ENCODE results near the gene HS6ST2.
"Not testable (repeated sequence)": the region's sequence is repeated elsewhere in the genome, so short reads cannot be mapped to it uniquely, and the experiment has no call there.

Gene HS6ST2

DNA sequence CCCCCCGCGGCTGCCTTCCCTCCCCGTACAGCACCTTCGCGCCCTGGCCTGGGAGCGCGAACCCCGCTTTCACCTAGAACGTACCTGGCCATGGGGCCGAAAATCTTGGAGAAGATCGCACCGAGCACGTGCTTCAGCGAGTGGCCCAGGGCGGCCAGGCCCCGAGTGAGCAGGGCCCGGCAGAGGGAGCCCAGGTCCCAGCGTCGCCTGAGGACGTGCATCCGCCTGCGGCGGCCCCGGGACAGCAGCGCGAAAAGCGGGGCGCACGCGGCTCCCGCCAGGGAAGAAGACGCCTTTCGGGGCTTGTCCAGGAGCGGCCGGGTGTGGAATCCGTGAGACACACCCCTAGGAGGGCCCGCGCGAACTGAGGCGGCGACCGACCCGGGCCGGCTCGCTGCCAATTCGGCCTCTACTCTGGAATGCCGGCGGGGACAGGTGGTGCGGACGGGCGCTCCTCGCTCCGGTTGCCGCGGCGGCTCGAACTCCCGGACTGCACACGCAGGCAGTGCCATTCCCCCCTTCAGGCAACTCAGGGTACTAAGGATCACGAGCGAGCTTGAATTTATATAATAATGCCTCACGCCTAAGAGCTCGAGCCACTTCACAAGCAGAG is at the start of gene HS6ST2:
Gene HS6ST2 (minus strand): TSS at position 539 of the 613 bp plus-strand sequence.
- DNase-seq, result peak; percentile 7

DNA sequence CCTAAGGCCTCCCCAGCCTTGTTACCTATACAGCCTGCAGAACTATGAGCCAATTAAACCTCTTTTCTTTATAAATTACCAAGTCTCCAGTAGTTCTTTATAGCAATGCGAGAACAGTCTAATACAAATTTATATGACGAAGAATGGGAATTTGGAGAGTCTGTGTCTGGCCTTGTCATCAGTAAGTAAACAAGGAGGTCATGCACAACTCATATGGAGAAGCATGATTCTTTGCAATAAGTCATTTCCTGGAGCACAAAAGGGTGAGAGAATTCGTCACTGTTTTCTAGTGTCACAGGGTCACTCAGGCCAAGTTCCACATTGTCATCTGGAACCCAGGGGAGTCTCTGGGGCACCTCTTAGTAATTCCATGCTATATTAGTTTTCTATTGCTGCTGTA is 49.0 kb upstream of the HS6ST2 start:
- DNase-seq, result no peak

DNA sequence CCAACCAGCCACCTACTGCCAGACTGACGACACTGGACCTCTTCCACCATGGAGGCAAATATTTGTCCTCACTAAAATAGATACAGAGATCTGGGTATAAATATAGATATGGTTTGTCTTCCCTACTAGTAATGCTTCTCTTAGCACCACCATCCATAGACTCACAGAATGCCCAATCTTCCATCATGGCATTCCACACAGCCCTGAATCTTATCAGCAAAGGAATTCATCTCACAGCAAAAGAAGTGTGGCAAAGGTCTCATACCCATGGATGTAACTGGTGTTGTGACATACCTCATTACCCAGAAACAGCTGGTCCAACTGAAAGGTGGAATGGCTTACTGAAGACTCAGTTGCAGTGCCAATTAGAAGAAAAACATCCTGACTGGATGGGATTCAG is 47.2 kb upstream of the HS6ST2 start:
- DNase-seq, result no peak

DNA sequence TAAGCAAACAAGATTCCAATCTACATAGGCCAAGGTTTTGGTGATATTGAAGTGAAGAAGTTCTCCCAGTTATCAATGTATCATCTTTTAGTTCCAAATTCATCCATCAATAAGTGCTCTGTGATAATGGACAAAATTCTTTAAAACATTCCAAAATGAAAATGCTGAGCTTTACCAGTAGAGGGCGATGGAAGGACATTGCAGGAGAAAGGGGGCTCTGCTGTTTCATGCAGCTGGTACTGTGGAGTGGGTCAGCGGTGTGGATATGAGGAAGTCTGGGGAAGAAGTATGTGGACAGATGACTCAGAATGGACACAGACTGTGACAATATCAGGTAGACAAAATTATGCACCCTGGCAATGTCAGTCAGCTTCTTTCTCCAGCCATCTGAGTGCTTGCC is 46.6 kb upstream of the HS6ST2 start:
- peak; percentile 23 for DNase-seq

DNA sequence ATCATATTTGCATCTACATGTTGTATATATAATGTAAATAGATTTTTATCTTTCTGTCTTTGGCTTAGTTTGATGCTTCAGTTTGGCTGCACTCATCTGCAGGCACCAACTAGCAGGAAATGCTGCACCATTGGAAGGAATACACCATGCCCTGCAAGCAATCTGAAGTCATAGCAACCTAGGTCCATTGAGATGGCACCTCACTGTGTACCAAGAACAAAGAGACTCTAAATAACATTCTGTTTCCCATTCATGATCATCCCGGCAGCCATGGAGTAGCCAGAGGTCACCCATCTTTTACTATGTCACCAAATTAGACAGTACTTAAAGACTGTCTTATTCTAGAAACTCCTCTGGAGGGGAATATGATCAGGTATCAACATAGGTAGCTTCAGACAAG is 40.8 kb upstream of the HS6ST2 start:
- no peak for DNase-seq

DNA sequence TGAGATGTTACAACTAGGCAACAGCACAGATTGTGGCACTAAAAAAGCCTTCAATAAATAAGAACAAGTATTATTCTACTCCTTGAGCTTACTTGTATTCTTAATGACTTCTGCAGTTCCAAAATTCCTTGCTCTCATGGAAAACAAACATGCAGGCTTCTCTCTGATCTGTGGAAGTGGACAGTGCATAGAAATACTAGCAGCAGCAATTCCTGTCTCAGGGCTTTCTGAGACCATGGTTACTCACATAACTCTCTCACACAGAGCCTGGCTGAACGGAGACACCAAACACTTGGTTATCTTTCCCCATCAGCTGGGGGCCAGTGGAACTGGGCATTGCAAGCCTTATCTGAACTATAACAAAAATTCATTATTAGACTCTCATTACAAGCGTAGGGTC is 32.4 kb upstream of the HS6ST2 start:
- no peak for DNase-seq

DNA sequence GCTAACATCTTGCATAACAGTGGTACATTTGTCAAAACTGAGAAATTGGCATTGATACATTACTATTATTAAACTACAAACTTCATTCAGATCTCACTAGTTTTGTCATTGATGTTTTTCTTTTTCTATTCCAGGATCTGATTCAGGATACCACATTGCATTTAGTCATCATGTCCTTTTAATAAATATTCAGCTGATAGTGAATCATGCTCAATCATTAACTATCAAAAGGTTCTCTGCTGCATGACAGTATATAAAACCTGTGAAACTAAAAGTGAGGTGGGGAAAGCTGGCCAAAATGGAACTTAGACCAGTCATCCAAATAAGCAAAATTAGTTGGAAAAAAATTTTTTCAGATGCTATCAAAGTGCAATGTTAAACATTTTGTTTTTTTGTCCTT is 28.1 kb upstream of the HS6ST2 start:
- no peak for DNase-seq

DNA sequence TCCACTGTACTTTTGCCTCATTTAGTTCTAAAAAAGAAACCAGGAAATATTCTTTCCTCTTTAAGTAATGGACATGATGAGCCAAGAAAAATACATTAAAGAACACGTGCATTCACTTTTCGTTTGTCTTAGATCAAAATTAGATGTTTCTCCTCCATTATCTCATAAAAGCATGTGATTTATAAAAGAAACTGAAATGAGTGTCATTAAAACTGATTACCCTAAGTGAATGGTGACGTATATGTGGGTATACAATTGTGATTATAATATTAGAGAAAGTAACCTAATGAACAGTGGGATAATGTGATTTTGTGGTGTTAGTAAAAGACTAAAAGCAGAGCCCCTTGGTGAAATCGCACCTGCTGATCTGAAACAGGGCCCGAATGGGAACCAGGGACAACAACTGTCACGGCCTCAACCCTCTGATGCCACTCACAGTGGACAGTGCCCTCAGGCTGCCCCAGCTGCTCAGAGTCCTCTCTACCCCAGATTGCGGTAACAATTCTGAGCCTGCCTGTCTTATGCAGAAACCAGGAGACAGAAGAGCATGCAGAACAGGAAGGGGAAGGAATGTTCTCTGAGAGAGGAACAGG is 25.7 kb upstream of the HS6ST2 start:
- DNase-seq, result no peak

DNA sequence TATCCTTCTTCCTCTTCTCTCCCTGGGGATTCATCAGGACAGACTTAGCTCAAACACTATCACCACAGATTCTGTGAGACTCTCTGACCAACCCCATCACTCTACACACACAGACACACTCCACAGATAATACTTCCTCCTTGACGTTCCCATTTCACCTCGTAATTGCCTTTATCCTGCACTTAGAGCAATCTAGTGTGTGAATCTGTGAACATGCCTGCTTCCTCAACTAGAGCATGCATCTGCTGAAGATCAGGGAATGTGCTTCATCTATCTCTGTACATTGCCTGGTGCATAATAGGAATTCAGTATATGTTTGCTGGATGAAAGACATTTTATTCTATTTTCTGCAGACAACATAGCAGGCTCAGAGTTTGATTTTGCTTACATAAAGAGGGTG is 25.1 kb upstream of the HS6ST2 start:
- DNase-seq, result no peak

DNA sequence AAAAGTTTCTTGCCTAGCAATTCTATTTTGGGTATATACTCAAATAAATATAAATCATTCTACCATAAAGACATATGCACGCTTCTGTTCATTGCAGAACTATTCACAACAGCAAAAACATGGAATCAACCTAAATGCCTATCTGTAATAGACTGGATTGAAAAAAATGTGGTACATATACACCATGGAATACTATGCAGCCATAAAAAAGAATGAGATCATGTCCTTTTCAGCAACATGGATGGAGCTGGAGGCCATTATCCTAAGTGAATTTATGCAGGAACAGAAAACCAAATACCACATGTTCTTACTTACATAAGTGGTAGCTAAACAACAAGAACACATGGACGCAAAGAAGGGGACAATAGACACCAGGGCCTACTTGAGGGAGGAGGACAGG is 21.6 kb upstream of the HS6ST2 start:
- not testable (repeated sequence) for DNase-seq

DNA sequence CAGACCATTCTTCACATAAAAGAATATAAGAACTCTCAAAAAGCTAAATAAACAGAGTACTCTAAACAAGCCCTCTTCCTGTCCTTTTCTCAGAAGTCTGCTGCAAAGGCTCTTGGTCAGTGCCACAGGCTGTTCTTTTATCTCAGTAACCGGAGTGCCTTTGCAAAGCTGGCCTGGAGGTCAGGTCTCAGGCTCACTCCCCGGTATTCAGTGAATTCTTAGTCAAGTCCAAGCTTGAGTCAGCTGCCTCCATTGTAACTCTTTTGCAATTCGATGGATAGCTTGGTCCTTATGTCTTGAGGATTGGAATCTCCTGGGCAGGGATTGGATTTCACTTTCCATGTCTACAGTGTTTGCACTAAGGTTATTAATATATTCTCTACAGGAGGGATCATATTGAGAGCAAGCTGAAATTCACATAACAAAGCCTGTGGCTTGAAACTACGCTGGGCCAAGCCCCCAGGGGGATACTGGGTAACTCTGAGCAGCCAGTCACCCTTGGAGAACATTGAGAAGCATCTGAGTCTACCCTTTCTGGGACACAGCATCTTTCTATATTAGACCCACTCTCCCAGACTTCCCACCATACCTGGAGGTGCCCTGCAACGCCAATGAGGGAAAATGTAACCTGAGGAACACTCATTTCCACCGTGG is 10.0 kb upstream of the HS6ST2 start:
- no peak for DNase-seq

DNA sequence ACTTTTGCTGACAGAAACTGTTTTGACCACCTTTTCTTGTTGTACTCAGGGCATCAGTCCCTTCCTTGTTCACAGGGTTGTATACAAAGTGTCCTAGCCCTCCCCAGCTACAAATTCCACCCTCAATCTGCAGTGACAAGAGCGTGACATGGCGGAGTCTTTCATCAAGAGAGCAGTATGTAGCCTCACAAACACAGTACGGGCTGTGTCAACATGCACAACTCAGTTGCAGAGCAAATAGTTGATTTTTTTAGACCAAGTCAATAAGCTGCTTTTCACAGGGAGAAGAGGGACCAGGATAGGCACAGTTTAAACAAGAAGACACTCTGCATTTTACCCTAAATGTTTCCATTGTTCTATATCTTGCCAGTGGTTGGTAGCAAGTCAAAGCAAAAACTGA is 8.6 kb upstream of the HS6ST2 start:
- no peak for DNase-seq

DNA sequence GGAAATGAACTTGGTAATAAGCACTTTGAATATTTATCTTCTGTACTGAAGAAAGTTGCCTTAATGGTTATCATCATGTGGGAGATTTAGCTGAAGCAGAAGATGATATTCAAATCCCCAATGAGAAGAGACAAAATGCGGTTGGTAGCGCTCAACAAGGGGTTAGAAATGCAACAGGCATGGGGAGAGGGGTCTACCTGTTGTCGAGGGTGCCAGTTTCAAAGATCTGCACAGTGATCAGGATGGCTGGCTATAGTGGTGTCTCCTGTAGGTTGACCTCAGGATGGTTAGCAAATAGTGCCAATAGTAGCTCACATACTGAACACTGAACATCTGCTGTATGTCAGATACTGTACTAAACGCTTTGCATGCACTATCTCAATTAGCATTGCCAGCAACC is 7.0 kb upstream of the HS6ST2 start:
- DNase-seq, result no peak

DNA sequence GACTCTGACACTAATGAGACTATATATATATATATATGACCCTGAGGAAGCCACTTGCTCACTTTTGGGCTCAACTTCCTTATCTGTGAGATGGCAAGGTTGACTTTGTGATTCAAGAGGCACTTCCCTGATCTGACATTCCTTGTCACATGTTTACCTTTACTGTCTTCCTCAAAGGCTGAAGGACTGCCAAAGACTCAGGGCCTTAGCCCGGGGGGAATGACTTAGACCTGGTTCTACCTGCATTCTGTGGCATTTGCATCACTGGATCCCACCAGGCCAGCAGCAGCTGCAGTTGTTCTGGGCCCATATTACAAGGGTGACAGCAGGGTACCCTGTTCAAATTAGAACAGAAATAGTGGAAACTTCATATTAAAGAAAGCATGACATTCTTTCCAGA is 3.1 kb upstream of the HS6ST2 start:
- no peak for DNase-seq

DNA sequence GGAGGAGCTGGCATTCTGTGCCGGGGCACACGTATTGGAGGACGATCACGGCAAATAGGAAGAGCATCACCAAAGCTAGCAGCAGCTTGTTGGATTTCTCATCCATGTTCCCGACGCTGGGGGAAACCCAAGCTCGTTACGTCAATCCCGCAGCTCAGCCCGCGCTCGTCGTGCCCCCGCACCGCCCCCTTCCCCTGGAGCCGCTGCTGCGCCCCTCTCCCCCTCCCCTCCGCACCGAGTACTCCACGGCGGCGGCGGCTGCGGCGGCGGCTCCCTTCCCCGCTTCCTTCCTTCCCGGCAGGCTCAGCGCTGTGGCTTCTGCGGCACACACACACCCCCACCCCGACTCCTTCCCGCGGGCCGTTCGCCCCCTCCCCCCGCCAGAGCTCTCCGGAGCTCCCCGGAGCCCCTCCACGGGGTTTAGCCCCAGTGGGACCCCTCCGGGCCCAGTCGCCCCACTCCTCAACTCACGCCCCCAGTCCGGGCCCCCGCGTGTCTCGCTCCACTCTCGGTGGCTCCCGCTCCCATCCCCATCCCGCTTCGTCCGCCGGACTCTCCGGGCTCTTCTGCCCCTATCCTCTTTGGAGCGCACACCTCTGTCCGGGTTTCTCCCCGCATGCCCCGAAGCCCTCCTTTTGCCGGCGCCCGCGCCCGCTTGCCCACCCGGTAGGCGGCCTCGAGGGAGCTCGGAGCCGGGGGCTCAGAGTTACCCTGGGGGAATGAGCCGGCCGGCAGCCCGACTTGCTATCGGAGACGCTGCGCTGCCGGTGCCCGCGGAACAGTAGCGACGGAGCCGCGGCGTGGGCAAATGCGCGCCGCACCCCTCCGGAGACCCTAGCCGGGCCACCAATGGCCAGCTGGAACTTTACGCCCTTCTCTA is 978 bp downstream of the HS6ST2 start:
- no peak for DNase-seq

DNA sequence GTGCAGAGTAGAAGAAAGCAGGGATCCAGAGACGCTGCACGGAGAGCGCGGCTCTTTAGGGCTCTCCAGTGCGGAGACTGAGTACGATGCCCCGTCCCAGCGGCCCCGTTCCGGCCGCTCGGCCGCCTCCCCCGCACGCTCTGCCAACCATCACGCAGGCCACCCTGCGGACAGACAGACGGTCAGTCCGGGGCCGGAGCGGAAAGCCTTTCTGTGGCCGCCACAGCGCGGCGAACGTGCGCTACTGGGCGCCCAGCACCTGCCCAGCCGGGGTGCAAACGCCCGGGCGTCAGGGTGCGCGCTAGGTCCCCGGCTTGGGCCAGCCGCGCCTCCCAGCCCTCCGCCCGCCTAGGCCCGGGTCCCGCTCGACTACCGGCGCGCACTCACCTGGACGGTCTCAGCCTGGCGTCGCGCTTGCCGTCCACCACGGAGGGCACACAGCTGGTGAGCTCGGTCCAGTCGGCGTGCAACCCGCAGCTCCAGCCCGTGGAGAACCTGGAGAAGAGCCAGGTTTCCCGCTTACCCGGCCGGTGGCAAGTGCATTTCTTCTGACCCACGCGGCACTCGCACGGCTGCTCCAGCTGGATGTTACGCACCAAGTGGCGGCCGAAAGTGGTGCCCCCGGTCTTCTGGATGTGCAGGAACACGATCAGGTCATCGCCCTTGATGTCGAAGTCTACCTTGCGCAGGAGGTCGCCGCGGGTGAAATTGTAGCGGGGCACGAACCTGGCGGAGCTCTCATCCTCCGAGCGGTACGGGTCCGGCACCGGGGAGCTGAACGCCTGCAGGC is 1.8 kb downstream of the HS6ST2 start:
- DNase-seq, result no peak

DNA sequence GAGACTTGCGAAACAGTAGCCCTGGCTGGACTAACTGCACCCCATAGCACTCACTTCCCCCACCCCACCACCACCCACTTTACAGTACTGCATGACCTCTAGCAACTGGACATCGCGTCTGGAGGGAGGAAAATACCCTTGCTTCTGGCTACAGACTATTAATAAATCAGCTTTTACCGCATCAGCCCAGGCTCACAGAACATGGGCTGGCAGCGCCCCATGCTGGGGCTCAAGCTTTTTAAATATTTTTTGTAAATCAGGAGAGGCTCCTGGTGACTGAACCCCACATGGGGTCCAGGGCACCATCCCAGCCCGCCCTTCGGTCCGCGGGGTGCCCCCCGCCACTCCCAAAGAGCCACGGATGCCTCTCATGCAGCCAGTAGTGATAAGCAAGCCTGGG is 2.7 kb downstream of the HS6ST2 start:
- no peak for DNase-seq

DNA sequence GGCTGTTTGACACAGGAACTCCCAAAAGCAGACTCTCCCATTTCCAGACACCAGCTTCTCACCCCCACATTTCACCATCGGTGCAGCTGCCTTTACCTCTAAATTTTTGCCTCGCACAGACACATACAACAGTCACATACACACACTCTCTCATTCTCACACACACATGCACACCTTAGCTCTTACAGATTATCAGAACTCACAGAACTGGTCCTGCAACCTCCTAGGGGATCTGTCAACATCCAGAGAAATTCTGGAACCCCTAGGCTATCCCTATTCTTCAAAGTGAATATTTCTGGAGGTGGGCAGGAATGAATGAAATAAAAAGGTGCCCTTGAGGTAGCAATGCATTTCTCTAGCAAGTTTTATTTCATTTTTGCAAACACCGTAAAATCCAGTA is 4.1 kb downstream of the HS6ST2 start:
- DNase-seq, result no peak

DNA sequence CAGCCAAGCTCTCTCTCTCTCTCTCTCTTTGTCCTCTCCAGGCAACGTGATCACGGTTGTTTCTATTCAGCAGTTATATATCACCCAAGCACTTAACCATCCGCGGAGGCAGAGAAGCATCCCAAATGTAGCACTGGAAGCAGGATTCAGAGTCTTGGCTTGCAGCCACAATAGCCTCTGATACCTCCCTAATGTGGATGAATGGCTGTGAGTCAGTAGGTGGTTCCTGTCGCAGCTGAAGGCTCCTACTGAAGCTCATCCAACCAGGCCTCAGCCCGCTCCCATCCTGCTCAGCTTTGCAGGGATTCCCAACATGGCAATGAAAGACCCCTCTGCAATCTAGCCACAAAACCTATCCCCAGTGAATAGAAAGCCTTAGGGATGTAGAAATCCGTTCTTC is 5.1 kb downstream of the HS6ST2 start:
- DNase-seq, result no peak

DNA sequence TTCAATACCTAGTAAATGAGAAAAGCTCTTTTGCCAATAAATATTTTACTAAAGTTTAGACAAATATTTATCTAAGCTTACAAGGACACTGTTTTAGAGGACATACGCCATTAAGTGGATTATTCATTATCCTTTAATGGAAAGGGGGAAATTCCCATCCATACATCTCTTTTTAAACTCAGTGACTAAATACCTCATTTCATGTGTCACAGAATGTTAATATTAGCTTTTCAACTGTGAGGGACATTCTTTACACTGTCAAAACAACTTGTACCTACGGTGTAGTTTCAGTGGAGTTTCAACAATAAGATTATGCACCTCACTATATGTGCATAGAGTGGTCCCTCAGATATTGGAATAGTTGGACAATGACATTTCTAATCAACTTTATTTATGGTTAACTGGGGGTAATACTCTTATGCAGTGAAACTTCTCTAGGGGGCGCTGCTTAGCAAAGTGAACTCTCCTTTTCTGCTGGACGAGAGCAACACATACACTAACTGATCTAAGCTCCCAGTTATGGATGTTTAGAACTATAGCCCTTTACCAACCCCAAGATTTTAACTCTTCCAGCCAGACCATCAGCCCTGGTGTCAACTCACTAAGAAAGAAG is 9.7 kb downstream of the HS6ST2 start:
- peak; percentile 11 for DNase-seq

DNA sequence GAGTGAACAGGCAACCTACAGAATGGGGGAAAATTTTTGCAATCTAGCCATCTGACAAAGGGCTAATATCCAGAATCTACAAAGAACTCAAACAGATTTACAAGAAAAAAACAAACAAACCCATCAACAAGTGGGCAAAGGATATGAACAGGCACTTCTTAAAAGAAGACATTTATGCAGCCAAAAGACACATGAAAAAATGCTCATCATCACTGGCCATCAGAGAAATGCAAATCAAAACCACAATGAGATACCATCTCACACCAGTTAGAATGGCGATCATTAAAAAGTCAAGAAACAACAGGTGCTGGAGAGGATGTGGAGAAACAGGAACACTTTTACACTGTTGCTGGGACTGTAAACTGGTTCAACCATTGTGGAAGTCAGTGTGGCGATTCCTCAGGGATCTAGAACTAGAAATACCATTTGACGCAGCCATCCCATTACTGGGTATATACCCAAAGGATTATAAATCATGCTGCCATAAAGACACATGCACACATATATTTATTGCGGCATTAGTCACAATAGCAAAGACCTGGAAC is 13.3 kb downstream of the HS6ST2 start:
- not testable (repeated sequence) for DNase-seq

DNA sequence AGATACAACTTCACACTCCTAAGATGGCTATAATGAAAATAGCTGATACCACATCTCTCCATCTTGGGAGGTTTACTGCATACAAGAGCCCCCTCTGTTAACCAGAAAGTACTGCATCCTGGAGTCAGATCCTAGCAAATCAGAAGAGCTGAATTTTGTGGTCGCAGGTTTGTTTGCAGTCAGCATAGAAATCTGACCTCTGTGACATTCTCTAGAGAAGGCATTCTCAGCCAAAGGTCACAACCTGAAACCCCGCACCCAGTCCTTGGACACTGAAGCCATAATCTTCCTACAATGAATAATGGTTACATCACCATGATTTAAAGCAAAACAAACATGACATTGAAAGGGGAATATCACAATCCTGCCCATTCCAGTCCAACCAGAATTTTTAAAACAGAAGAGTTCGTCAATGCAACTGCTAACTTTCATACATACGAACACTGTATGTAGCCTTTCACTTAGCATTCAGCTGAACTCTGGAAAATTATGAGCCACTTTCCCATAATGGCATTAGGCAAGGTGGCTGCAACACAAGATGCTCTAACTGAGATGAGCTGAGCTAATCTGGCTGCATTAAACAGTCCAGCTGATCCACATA is 17.6 kb downstream of the HS6ST2 start:
- no peak for DNase-seq
